ENCODE results near the gene DMPK.
"Not testable (repeated sequence)": the region's sequence is repeated elsewhere in the genome, so short reads cannot be mapped to it uniquely, and the experiment has no call there.

Gene DMPK

GRCh38 chr19:45767881-45768654 lies 14.2 kb downstream of the DMPK start:
- DNase-seq, result no peak

DNA sequence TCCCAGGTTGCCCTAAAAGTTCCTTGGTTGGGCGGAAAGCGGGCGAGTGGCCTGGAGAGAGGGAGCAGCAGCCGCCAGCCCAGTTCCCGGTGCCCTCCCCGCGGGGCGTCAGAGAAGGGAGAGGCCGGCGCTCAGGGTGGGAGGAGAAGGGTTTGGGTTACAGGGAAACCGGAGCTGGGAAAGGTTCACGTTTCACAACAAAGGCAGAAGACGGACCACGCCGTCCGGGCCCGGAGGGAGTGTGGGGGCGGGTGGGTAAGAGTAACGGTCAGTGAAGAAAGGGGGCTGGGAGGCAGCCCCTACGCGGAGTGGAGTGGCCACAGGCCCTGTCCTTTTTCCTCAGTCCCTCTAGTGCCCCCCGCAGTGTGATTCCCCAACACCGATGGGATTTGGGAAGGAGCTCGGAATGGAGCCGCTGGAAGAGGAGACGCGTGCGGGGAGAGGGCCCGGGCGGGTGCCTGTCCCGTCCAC lies 14.8 kb downstream of the DMPK start:
- DNase-seq, result no peak

DNA sequence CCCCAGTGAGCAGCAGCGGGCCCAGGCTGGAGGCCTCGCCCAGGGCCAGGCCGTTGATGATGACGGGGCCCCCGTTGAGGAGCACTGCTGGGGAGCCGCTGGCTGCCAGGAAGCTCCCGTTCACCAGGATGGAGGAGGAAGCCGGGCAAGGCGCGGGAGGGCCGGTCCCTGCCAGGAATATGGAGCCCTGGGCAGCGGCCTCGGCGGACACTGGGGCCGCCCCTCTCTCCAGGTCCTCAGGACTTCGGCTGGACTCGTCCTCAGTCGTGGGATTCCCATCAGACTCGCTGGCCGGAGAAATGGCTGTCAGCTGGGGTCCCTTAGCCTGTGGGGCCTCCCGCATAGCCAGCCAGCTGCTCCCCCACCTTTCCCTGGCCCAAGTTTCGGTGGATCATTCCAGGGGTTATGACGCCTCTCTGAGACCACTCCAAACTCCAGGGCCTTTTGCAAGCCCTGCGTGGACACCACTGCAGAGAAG lies 15.4 kb downstream of the DMPK start:
- no peak for DNase-seq

DNA sequence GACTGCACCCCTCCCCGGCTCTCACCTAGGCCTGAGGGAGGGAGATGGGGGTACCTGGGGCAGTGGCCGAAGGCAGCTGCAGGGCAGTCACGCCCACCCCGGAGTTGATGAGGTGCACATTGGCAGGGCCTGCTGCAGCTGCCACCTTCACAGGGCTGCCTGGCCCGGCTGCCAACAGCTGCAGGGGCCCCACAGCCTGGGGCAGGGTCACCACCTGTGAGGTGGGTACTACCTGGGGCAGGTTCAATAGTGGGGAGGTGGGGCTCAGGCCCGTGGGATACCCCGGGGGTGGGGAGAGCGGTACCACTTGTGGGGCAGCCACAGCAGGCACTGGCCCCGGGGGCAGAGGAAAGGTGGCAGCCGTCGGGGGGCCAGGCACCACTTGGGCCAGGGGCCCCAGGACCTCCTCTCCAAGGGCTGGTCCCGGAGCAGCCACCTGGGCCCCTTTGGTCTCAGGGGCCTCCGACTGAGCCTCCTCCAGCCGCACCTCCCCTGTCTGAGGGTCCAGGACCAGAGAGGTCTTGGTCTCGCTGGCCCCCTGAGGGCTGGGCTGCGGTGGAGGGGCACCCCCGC lies 15.9 kb downstream of the DMPK start:
- no peak for DNase-seq

- no peak for DNase-seq
Measured at GRCh38 chr19:45765702-45766295, 16.5 kb downstream of the DMPK start.

GRCh38 chr19:45764945-45765701 lies 17.2 kb downstream of the DMPK start:
- DNase-seq, result no peak

DNA sequence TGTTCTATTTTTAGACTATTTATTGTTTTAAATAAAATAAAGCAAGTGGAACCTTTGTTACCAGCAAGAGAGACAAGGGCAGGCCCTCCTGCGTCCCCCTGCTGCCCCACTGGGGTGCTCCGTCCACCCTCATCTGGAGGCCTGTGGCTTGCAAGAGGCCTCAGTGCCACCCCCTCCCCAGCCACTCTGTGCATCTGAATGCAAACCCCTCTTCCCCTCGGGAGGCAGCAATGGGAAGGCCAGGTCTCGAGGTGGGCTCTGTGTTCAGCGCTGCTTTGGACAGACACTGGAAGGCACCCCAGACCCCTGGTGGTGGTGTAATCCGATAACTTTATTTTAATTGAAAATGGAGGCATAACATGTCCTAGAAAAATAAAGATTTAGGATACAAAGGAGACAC lies 17.8 kb downstream of the DMPK start:
- DNase-seq, result no peak

DNA sequence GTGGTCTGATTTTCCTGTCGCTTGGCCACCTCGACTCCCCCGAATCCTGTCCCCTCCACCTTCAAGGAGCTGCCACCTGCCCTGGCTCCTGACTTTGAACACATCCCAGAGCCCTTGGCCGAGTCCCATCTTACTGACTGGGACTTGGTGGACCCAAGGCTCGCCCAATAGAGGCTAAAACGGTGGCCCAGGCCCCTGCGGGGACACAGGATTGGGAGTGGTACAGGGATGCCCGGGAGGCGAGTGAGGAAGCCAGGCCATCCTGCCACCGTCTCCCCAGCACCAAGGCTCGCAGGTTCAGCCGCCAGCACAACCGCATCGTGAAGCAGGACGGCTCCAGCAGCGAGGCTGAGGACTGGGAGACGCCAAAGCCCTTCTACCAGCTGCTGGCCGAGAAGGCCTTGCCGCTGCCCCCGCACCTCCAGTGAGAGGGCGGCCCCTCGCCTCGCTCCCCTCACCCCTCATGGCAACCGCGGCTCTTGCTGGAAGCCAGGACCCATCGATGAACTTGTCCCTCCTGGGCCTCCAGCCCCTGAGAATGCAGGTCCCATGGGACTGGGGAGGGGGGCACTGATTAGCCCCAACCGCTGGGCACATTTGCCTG lies 18.5 kb downstream of the DMPK start:
- no peak for DNase-seq

DNA sequence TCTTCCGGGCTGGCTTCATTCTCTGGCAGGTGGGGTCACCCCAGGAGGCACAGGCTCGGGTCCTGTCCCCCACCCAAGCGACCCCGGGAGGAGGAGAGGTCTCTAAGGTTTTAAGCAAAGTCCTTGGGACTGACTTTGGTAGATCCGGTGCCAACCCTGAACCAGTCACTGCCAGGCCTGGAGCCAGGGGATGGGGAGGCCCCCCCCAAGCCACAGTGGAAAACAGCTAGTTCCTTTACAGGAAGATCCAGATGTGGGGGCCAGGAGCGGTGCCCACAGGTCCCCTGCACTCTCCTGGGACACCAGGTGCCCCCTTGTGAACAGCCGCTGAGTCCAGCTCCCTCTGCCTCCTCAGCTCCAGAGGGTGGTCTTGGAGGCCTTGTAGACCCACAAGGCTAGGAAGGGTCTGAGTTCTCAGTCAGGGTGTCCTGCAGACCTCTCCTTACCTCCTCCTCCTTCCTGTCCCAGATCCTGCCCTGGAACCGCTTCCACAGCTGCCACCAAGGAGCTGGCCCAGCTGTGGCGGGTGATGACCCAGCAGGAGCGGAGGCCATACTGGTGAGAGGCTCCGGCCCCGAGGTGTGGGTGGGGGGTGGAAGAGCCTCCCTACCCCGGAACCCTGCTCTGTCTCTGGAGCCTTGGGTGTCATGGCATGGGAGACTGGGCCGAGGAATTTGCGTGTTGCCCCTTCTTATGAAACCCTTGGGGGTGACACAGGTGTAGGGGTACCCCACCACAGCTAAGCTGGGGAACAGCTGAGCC lies 19.2 kb downstream of the DMPK start:
- DNase-seq, result no peak

DNA sequence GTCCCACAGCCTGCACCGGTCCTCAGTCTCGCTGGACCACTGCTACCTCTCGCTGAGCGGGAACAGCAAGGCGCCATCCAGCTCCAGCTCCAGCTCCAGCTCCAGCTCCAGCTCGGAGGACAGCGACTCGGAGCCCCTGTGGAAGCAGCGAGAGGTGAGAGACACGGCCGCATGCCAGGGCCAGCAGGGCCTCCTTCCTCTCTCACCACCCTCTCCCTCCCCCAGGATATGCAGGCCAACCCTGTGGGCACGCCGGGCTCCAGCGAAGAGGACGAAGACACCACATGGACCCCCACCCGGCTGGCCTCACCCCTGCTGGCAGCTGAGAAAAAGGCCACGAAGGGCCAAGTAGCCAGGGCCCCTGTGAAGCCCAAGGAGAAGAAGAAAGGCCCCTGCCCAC lies 20.6 kb downstream of the DMPK start:
- no peak for DNase-seq

DNA sequence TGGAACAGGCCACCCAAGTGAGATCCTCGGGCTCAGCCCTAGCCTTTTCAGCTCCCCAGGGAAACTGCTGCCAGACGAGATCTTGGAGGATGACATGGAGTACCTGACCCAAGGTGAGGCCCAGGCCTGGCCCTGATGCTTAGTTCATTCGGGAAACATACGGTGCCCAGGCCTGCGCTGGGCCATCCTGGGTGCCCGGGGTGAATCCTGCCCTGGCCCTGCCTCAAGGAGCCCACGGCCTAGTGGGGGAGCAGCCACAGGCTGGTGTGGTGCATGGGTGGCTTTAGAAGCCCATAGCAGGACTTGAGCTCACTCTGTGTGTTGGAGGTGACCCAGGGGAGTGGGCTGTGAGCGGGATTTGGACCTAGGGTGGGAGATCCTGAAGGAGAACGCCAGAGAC lies 23.4 kb downstream of the DMPK start:
- no peak for DNase-seq

DNA sequence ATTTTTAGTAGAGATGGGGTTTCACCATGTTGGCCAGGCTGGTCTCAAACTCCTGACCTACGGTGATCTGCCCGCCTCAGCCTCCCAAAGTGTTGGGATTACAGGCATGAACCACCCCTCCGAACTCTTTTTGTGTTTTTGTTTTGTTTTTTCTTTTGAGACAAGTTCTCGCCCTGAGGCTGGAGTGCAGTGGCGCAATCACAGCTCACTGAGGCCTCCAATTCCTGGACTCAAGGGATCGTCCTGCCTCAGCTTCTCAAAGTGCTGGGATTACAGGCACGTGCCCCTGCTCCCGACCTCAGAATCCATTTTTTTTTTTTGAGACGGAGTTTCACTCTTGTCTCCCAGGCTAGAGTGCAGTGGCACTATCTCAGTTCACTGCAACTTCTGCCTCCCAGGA lies 24.6 kb downstream of the DMPK start:
- no peak for DNase-seq

DNA sequence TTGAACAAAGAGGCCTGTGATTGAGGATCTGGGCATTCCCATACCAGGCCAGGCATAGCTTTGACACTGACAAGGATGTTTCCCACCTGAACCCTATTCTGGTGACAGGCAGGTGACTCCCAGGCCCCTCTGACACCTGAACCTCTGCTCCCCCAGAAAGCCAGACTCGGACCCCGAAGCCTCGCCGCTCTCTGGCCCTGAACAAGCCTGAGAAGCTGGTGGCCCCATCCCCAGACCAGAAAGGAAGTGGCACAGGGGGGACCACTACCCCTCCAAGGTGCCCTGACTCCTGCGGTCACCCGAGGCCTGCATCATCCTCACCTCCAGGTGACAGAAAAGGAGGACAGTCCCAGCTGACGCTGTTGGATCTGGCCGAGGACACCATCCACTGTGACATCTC lies 28.0 kb downstream of the DMPK start:
- DNase-seq, result no peak

DNA sequence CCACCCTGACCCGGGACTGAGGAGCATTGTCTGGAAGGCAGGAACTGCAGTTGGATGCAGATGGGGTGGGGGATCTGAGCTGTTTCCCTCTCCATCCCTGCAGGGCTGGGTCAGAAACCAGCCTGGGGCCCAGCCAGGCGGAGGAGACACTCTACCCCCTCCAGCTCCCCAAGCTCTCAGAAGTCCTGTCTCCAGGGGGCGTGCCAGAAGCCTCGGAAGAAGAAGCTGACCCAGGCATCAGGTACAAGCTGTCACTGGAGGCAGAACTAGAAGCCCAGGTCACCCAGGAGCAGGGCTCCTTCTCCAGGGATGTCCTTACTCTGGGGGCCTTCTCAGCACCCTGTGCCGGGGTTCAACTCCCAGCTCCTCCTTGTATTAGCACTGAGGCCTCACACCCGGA lies 28.7 kb downstream of the DMPK start:
- DNase-seq, result no peak

- DNase-seq, result no peak
Measured at GRCh38 chr19:45752639-45753038, 29.7 kb downstream of the DMPK start.

DNA sequence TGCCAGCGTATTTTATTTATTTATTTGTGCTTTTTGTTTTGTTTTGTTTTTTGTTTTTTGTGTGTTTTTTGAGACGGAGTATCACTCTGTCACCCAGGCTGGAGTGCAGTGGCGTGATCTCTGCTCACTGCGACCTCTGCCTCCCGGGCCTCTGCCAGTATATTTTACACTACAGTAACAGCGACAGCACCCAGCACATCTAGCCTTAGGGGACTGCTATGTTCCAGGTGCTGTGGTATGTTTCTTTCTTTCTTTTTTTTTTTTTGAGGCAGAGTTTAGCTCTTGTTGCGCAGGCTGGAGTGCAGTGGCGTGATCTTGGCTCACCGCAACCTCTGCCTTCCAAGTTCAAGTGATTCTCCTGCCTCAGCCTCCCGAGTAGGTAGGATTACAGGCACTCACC lies 30.8 kb downstream of the DMPK start:
- DNase-seq, result not testable (repeated sequence)

GRCh38 chr19:45747513-45747912 lies 34.8 kb downstream of the DMPK start:
- DNase-seq, result no peak

GRCh38 chr19:45746866-45747265 lies 35.4 kb downstream of the DMPK start:
- DNase-seq, result no peak

GRCh38 chr19:45745606-45746005 lies 36.7 kb downstream of the DMPK start:
- DNase-seq, result no peak

- no peak for DNase-seq
Measured at GRCh38 chr19:45742969-45743368, 39.3 kb downstream of the DMPK start.

- DNase-seq, result no peak
Measured at GRCh38 chr19:45739498-45740439, 42.5 kb downstream of the DMPK start.
